K562 (cell line): Measurements from ENCODE around the gene CALML6. TPM values are rescaled to one million over a fixed set of nuclear protein-coding genes. Genes with fewer than 3 reads are reported as not detected.

Experiments used
- ATAC-seq: fragments of 200-7000 bp; cut with Tn5 transposase; 3 replicates; pipeline ENCODE4 v1.9.1; 2020; ENCODE audit warnings: moderate library complexity
- BruUV-seq: library from RNA; stranded (reverse); fragments of 400-500 nt; replicated peaks from 2 replicates; lab custom pipeline; 2021; lab: Mats Ljungman, UMichigan
- CTCF ChIA-PET: fragments of 300-600 bp; formaldehyde crosslinking; extraction: SDS; loops from one replicate; lab custom pipeline; 2021; ENCODE audit warnings: low intra/inter-chr PET ratio; lab: Yijun Ruan, JAX
- POLR2A ChIA-PET: fragments of 300-600, 350-650 bp; sonication (Branson Sonifier 250); formaldehyde crosslinking; extraction: SDS; loops from one replicate; lab custom pipeline; 2021; ENCODE audit warnings: antibody characterized with exemption, inconsistent platforms; lab: Yijun Ruan, JAX
- DNase-seq, 4 experiments: peaks; one replicate each; pipeline versions ENCODE4 v3.0.0 to v3.0.0-alpha.2; 2011 to 2018; ENCODE audit warnings: low spot score in 3 of 4, mixed read lengths in 3 of 4; ENCODE audit errors: extremely low read depth in 1 of 4
- FAIRE-seq: peaks from 2 replicates; lab custom pipeline; 2011; peaks lifted over from hg19 to GRCh38; lab: Jason Lieb, UNC
- H2AFZ ChIP-seq: 2 replicates; pipeline ENCODE4 v1.6.0; 2011; ENCODE audit warnings: low read depth, low read length, control low read depth, inconsistent platforms
- H3K27ac ChIP-seq: fragments of 200-600 bp; 3 replicates; pipeline ENCODE4 v1.8.0; 2011; ENCODE audit warnings: low read depth, mild to moderate bottlenecking, control low read depth, inconsistent platforms, low read length, moderate library complexity, mixed read lengths; ENCODE audit errors: extremely low read depth
- H3K27me3 ChIP-seq, 2 experiments: fragments of 300-600 bp in 1 of 2; 2 replicates in 1 of 2; 3 replicates in 1 of 2; pipeline versions ENCODE4 v1.6.0 to v1.8.0; 2011; ENCODE audit warnings: inconsistent platforms in 2 of 2, low read length in 2 of 2, mild to moderate bottlenecking in 1 of 2, mixed read lengths in 1 of 2, moderate library complexity in 1 of 2; ENCODE audit not compliant: control insufficient read depth in 2 of 2, insufficient read depth in 2 of 2
- H3K36me3 ChIP-seq: fragments of 300-600 bp; 3 replicates; pipeline ENCODE4 v1.8.0; 2011; ENCODE audit warnings: mild to moderate bottlenecking, low read length, inconsistent platforms; ENCODE audit not compliant: control insufficient read depth, insufficient read depth
- H3K4me1 ChIP-seq, 2 experiments: fragments of 200-600 bp in 1 of 2; replicated peaks in 1 of 2; 2 replicates in 1 of 2; 3 replicates in 1 of 2; pipeline versions ENCODE4 v1.5.1 to v1.8.0; 2011; ENCODE audit warnings: inconsistent platforms in 2 of 2, low read length in 2 of 2, mild to moderate bottlenecking in 1 of 2, mixed read lengths in 1 of 2, moderate library complexity in 1 of 2; ENCODE audit not compliant: control insufficient read depth in 2 of 2, insufficient read depth in 2 of 2
- H3K4me2 ChIP-seq: 2 replicates; pipeline ENCODE4 v1.6.1; 2011; ENCODE audit warnings: low read length, control low read depth, inconsistent platforms, mixed read lengths; ENCODE audit not compliant: insufficient read depth
- H3K4me3 ChIP-seq: fragments of 200-600 bp; sonication (generic), shearing (Covaris generic); 2 replicates; pipeline ENCODE4 v1.5.1; 2016; ENCODE audit warnings: control low read depth, inconsistent platforms
- H3K79me2 ChIP-seq: fragments of 200-600 bp; 3 replicates; pipeline ENCODE4 v1.8.0; 2011; ENCODE audit warnings: low read length, inconsistent platforms; ENCODE audit not compliant: control insufficient read depth, insufficient read depth
- H3K9ac ChIP-seq, 2 experiments: 2 replicates each; pipeline versions ENCODE4 v1.6.0 to v1.6.1; 2011; ENCODE audit warnings: low read depth in 2 of 2, low read length in 2 of 2, control low read depth in 1 of 2, inconsistent platforms in 1 of 2, mild to moderate bottlenecking in 1 of 2, mixed read lengths in 1 of 2; ENCODE audit not compliant: insufficient read depth in 1 of 2
- H3K9me1 ChIP-seq: one replicate; pipeline ENCODE4 v1.6.0; 2011; ENCODE audit warnings: inconsistent platforms, mild to moderate bottlenecking, low read length, moderate library complexity; ENCODE audit not compliant: control insufficient read depth, insufficient read depth
- H3K9me3 ChIP-seq: replicated peaks from 2 replicates; pipeline ENCODE4 v1.5.1; 2011; ENCODE audit warnings: low read depth, low read length, inconsistent platforms; ENCODE audit not compliant: control insufficient read depth, insufficient read depth
- H4K20me1 ChIP-seq: replicated peaks from 2 replicates; pipeline ENCODE4 v1.6.1; 2011; ENCODE audit warnings: low read length, inconsistent platforms, mixed read lengths; ENCODE audit not compliant: control insufficient read depth, insufficient read depth
- POLR2G ChIP-seq: fragments of 200-400 bp; formaldehyde crosslinking; IDR thresholded peaks from 2 replicates; pipeline ENCODE4 v1.6.1; 2017; ENCODE audit warnings: low read depth, mild to moderate bottlenecking, antibody characterized with exemption, low read length, moderate library complexity
- RBM15 ChIP-seq: fragments of 200-400 bp; formaldehyde crosslinking; IDR thresholded peaks from 2 replicates; pipeline ENCODE4 v1.6.1; 2018; ENCODE audit warnings: mild to moderate bottlenecking, low read length, moderate library complexity; ENCODE audit not compliant: insufficient read depth
- ZNF830 ChIP-seq: fragments of 250-450 bp; sonication (Bioruptor Pico); IDR thresholded peaks from 2 replicates; pipeline ENCODE4 v1.5.0; 2021; ENCODE audit warnings: mild to moderate bottlenecking
- WGBS: fragments of 100-300 bp; shearing (Covaris generic); methylation state at CpG from one replicate; pipeline ENCODE4 v1.1.6; 2016; ENCODE audit warnings: low coverage, mixed read lengths; ENCODE audit not compliant: insufficient coverage; ENCODE audit errors: missing lambda C conversion rate; 5-methylcytosine and 5-hydroxymethylcytosine counted together
- in situ Hi-C: fragments of 300-500 bp; cut with MboI; formaldehyde crosslinking; loops from 4 replicates; pipeline ENCODE4 v1.15.0; 2018; ENCODE audit warnings: inconsistent platforms, mixed read lengths
- intact Hi-C: fragments of 100-400 bp; cut with micrococcal nuclease; formaldehyde crosslinking; loops from 2 replicates; pipeline ENCODE4 v1.14.2; 2022
- polyA plus RNA-seq, 8 experiments: library from polyadenylated mRNA; depleted of rRNA in 4 of 8; stranded (reverse) in 5 of 8; unstranded in 3 of 8; fragments of >200 nt; fragmentation: Nextera tagmentation in 2 of 8; fragmentation: Illumina TruSeq in 1 of 8; extraction: Ambion mirVana in 2 of 8; extraction: Trizol in 1 of 8; gene quantifications; 2 replicates each; pipeline versions ENCODE4 v1.2.1 to v1.2.3, GENCODE V29; 2011 to 2014; ENCODE audit warnings: inconsistent platforms in 1 of 8, missing spikeins in 1 of 8
- total RNA-seq, 7 experiments: library from RNA; depleted of rRNA in 6 of 7; stranded (reverse); fragments of >200 nt in 6 of 7; fragmentation: Illumina TruSeq in 2 of 7; extraction: Trizol in 2 of 7; gene quantifications; 2 replicates each; pipeline versions ENCODE4 v1.2.1 to v1.2.3, GENCODE V29; 2011 to 2021; ENCODE audit warnings: low replicate concordance in 1 of 7

Gene CALML6
- total and polyA plus RNA-seq, 9 of the 15 experiments (the other 6 are each of a cell fraction or from before 2014, with no cell fraction given) = 0.14 TPM; not detected in 8

GRCh38 chr1:1895456-1896336, 19.4 kb upstream of the CALML6 start:
- CTCF ChIA-PET = no interaction called here
- peak overlapping the region in 1 of 2 experiments; percentile 21; a peak in 1 of 4 replicates for H3K9ac ChIP-seq
- peaks cover 17 to 62% of the 10 kb centered on the region in 2 experiments; a peak in 4 of 5 replicates for H3K4me1 ChIP-seq

More at GRCh38 chr1:1895456-1896336, 19.4 kb upstream of the CALML6 start:
- Histone ChIP-seq H3K79me2 (peaks cover 12% of the 10 kb centered on the region; the same call in 2 of the 3 replicates), H2AFZ (no peak overlapping the region), H3K27me3 (peaks cover 0 to 14% of the 10 kb centered on the region in 2 experiments; a peak in 3 of 5 replicates), H3K9me1 (peaks cover 3% of the 10 kb centered on the region), H3K4me2 (no peak overlapping the region), H4K20me1 (no peaks in the 10 kb centered on the region), H3K4me3 (no peak overlapping the region), H3K27ac (no peak overlapping the region), H3K36me3 (peaks cover 3% of the 10 kb centered on the region; the same call in 1 of the 3 replicates), H3K9me3 (peaks cover 2% of the 10 kb centered on the region; the same call in 1 of the 2 replicates)
- intact Hi-C loops = no loop called here
- TF ChIP-seq POLR2G (peak; percentile 45), ZNF830 (CRISPR knock-in tag) (0 out of 2 replicates have a peak, but pooled peaks have one; percentile 28), RBM15 (no peak)
- DNase-seq = no peak
- no TSS peak for BruUV-seq
- 37% methylated on average over 14 of the region's 14 CpGs for whole genome bisulfite sequencing
- no peak for FAIRE-seq
- POLR2A ChIA-PET = interaction anchor here (0.6 to 1.6 kb wide), 6 partner anchors 10 to 360 kb away, joined by 3 to 9 read pairs (median 3); no protein-coding TSS in a partner anchor
- no peak for ATAC-seq
- in situ Hi-C loops = no loop called here
